H1 (cell line): ENCODE measurements around the gene STAG2. TPM values are rescaled to one million over a fixed set of nuclear protein-coding genes. Genes with fewer than 3 reads are reported as not detected.

ENCODE experiments used
- CREB1 ChIP-seq: IDR thresholded peaks from 2 replicates; pipeline ENCODE4 v1.6.1; 2012; ENCODE audit warnings: inconsistent platforms
- SAP30 ChIP-seq: fragments of 300-600 bp; sonication (generic); IDR thresholded peaks from 2 replicates; pipeline ENCODE4 v1.7.1; 2012; ENCODE audit warnings: low read length, moderate library complexity, mild to moderate bottlenecking, inconsistent platforms; ENCODE audit not compliant: insufficient read depth, insufficient replicate concordance
- polyA plus RNA-seq, 7 experiments: library from polyadenylated mRNA; depleted of rRNA in 3 of 7; stranded (reverse) in 5 of 7; unstranded in 2 of 7; fragments of >200 nt in 5 of 7; fragments of 200-250 nt in 2 of 7; gene quantifications; 1 replicate in 5 of 7; 2 replicates in 1 of 7; 4 replicates in 1 of 7; pipeline versions ENCODE4 v1.2.1 to v1.2.3, GENCODE V29; 2011 to 2013; ENCODE audit warnings: missing spikeins in 2 of 7, mixed read lengths in 2 of 7
- total RNA-seq: library from RNA; stranded (reverse); fragmentation: NEBNext Ultra II Directional; extraction: Animal tissue kit (Norgen Biotek cat#: 25700); gene quantifications from 2 replicates; pipeline ENCODE4 v1.2.1, GENCODE V29; 2021

The STAG2 gene
- total and polyA plus RNA-seq, 2 of the 8 experiments (the other 6 are each of a cell fraction or from before 2014, with no cell fraction given): 20.3 to 94.9 TPM

GRCh38 chrX:124087000-124087746 lies 125.7 kb downstream of the STAG2 start (continued):
- TF ChIP-seq SAP30 (no peak), CREB1 (no peak)
